Measurements from ENCODE around the gene IVNS1ABP.
"Not testable (repeated sequence)": the region's sequence is repeated elsewhere in the genome, so short reads cannot be mapped to it uniquely, and the experiment has no call there.

IVNS1ABP gene

GRCh38 chr1:185322636-185323035 is 5.6 kb upstream of the IVNS1ABP start:
- Histone ChIP-seq H3K4me2 (ENCODE audit: low read length) (no peak overlapping the region), H3K4me3 (ENCODE audit: low read depth, low read length) (no peak overlapping the region), H3K27me3 (ENCODE audit: control insufficient read depth, insufficient read depth, low read length) (no peaks in the 10 kb centered on the region), H3K4me1 (no peaks in the 10 kb centered on the region), H3K36me3 (ENCODE audit: control insufficient read depth, insufficient read depth, low read length) (no peaks in the 10 kb centered on the region), H3K9ac (no peak overlapping the region), H3K79me2 (no peaks in the 10 kb centered on the region), H2AFZ (no peak overlapping the region), H3K9me3 (ENCODE audit: control insufficient read depth, low read length) (no peaks in the 10 kb centered on the region), H3K27ac (no peak overlapping the region)
- TF ChIP-seq CTCF (IDR thresholded peaks at IDR 0.05): no peak

GRCh38 chr1:185321653-185322221 is 4.7 kb upstream of the IVNS1ABP start:
- H3K9me3 ChIP-seq (ENCODE audit: control insufficient read depth, low read length); H3K4me1 ChIP-seq; H3K27me3 ChIP-seq (ENCODE audit: control insufficient read depth, insufficient read depth, low read length); H3K4me2 ChIP-seq (ENCODE audit: low read length); H3K27ac ChIP-seq; H3K36me3 ChIP-seq (ENCODE audit: control insufficient read depth, insufficient read depth, low read length); H3K9ac ChIP-seq; H3K4me3 ChIP-seq (ENCODE audit: low read depth, low read length); H3K79me2 ChIP-seq; H2AFZ ChIP-seq: not testable (repeated sequence)

GRCh38 chr1:185321104-185321503 is 4.1 kb upstream of the IVNS1ABP start:
- not testable (repeated sequence) for H3K4me2 ChIP-seq (ENCODE audit: low read length); H3K79me2 ChIP-seq; H2AFZ ChIP-seq; H3K36me3 ChIP-seq (ENCODE audit: control insufficient read depth, insufficient read depth, low read length); H3K27me3 ChIP-seq (ENCODE audit: control insufficient read depth, insufficient read depth, low read length); H3K4me3 ChIP-seq (ENCODE audit: low read depth, low read length); H3K27ac ChIP-seq; H3K4me1 ChIP-seq; H3K9ac ChIP-seq; H3K9me3 ChIP-seq (ENCODE audit: control insufficient read depth, low read length)

DNA sequence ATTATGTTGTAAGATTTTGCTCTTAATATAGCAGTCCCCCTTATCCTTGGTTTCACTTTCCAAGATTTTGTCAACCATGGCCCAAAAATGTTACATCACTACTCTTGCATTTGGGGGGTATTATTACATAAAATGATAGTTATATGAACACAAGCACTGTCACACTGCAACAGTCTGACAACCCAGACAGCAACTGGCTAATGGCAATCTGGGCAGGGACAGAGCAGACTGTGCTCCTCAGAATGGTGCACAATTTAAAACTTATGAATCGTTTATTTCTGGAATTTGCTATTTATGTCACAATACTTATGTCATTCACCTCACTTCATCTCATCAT is 2.1 kb upstream of the IVNS1ABP start:
- Histone ChIP-seq H3K4me1 (no peaks in the 10 kb centered on the region), H3K27me3 (ENCODE audit: control insufficient read depth, insufficient read depth, low read length) (no peaks in the 10 kb centered on the region), H3K4me3 (ENCODE audit: low read depth, low read length) (no peak overlapping the region), H3K27ac (peak overlapping the region; percentile 98), H3K4me2 (ENCODE audit: low read length) (peak overlapping the region; percentile 62), H3K9me3 (ENCODE audit: control insufficient read depth, low read length) (no peaks in the 10 kb centered on the region), H3K79me2 (peaks cover 14% of the 10 kb centered on the region), H3K9ac (no peak overlapping the region), H2AFZ (peak overlapping the region; percentile 85), H3K36me3 (ENCODE audit: control insufficient read depth, insufficient read depth, low read length) (no peaks in the 10 kb centered on the region)
- TF ChIP-seq CTCF (IDR thresholded peaks at IDR 0.05): no peak

GRCh38 chr1:185318431-185319138 is 1.5 kb upstream of the IVNS1ABP start:
- H3K9ac ChIP-seq: no peak overlapping the region

More at GRCh38 chr1:185318431-185319138, 1.5 kb upstream of the IVNS1ABP start:
- Histone ChIP-seq H2AFZ (peak overlapping the region; percentile 85), H3K27me3 (ENCODE audit: control insufficient read depth, insufficient read depth, low read length) (no peaks in the 10 kb centered on the region), H3K27ac (peak overlapping the region; percentile 98), H3K4me1 (no peaks in the 10 kb centered on the region), H3K36me3 (ENCODE audit: control insufficient read depth, insufficient read depth, low read length) (no peaks in the 10 kb centered on the region), H3K4me2 (ENCODE audit: low read length) (peak overlapping the region; percentile 95), H3K4me3 (ENCODE audit: low read depth, low read length) (peak overlapping the region; percentile 73), H3K9me3 (ENCODE audit: control insufficient read depth, low read length) (no peaks in the 10 kb centered on the region), H3K79me2 (peaks cover 14% of the 10 kb centered on the region)
- no peak for TF ChIP-seq CTCF (IDR thresholded peaks at IDR 0.05)

Measured in parathyroid adenoma (tissue), 2 donors.